GM18867 (cell line): Measurements from ENCODE around the gene ERF.
"Not testable (repeated sequence)": the region's sequence is repeated elsewhere in the genome, so short reads cannot be mapped to it uniquely, and the experiment has no call there.

Experiments used
- ATAC-seq: cut with Tn5 transposase; IDR thresholded peaks from one replicate; pipeline ENCODE4 v1.9.1; 2021; ENCODE audit warnings: mild to moderate bottlenecking, moderate library complexity; ENCODE audit not compliant: unreplicated experiment

ERF gene

DNA sequence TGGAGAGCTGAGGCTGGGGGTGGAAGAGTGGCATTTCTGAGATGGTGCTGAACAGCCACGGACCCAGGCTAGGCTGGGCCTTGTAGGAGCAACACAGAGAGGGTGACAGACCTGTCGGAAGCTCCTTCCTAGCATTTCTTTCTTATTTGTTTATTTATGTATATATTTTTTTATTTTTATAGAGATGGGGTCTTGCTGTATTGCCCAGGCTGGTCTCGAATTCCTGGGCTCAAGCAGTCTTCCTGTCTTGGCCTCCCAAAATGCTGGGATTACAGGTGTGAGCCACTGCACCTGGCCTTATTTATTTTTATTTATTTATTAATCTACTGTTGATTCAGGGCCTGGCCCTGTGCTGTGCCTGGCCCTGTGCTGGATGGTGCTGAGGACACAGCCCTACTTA lies 20.6 kb upstream of the ERF start:
- ATAC-seq: no peak

DNA sequence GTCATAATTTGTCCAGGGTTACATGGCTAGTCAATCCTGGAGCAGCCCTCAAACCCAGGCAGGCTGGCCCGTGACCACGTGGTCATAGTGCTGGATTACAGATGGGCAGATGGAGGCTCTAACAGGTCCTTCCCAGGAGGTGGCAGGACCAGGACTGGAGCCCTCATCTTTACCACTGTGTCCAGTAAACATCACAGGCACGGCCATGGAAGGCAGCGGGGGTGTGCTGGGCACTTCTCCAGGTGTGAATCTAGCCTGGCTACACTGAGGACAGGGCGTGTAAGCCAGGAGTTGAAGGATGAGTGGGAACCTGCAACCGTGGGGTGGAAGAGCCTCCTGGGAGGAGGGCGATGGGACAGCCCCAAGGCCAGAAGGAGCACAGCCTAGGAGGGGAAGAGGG lies 20.2 kb upstream of the ERF start:
- ATAC-seq: no peak

DNA sequence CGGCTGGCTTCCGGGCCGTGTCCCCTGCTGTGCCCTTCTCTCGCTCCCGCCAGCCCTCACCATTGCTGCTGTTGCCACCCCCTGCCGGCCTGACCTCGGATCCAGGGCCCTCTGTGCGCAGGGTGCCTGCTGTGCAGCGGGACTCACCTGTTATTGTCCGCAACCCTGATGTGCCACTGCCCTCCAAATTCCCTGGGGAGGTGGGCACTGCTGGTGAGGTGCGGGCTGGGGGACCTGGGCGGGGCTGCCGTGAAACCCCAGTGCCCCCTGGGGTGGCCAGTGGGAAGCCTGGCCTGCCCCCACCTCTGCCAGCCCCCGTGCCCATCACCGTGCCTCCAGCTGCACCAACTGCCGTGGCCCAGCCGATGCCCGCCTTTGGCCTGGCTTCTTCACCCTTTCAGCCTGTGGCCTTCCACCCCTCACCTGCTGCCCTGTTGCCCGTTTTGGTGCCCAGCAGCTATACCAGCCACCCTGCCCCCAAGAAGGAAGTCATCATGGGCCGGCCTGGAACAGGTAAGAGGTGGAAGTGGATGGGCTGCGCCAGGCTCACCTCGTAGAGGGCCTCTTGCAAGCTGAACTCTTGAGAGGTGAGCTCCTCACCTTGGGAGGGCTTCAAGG lies 19.2 kb upstream of the ERF start:
- ATAC-seq: no peak

DNA sequence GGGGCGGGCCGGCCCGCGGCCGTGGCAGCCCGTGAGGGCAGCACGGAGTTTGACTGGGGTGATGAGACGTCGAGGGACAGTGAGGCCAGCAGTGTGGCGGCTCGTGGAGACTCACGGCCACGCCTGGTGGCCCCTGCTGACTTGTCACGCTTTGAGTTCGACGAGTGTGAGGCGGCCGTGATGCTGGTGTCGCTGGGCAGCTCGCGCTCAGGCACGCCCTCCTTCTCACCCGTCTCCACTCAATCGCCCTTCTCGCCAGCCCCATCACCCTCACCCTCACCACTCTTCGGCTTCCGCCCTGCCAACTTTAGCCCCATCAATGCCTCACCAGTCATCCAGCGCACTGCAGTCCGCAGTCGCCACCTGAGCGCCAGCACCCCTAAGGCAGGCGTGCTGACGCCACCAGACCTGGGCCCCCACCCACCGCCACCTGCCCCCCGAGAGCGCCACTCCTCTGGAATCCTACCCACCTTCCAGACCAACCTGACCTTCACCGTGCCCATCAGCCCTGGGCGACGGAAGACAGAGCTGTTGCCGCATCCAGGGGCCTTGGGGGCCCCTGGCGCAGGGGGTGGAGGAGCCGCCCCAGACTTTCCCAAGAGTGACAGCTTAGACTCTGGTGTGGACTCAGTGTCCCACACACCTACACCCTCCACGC lies 18.6 kb upstream of the ERF start:
- no peak for ATAC-seq

DNA sequence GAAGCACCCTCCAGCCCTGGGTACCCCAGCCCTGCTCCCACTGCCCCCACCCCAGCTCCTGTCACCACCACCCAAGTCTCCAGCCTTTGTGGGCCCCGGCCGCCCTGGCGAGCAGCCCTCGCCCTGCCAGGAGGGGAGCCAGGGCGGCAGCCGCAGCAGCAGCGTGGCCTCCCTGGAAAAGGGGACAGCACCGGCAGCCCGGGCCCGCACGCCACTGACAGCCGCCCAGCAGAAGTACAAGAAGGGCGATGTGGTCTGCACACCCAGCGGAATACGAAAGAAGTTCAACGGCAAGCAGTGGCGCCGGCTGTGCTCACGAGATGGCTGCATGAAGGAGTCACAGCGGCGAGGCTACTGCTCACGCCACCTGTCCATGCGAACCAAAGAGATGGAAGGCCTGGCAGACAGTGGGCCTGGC lies 18.1 kb upstream of the ERF start:
- ATAC-seq: no peak

DNA sequence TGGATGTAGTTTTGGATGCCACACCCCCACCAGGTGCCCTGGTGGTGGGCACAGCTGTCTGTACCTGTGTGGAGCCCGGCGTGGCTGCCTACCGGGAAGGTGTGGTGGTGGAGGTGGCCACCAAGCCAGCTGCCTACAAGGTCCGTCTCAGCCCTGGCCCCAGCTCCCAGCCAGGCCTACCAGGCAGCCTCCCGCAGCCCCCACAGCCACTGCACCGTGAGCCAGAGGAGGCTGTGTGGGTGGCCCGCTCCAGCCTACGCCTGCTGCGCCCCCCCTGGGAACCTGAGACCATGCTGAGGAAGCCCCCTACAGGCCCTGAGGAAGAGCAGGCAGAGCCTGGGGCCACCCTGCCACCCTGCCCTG lies 17.6 kb upstream of the ERF start:
- no peak for ATAC-seq

DNA sequence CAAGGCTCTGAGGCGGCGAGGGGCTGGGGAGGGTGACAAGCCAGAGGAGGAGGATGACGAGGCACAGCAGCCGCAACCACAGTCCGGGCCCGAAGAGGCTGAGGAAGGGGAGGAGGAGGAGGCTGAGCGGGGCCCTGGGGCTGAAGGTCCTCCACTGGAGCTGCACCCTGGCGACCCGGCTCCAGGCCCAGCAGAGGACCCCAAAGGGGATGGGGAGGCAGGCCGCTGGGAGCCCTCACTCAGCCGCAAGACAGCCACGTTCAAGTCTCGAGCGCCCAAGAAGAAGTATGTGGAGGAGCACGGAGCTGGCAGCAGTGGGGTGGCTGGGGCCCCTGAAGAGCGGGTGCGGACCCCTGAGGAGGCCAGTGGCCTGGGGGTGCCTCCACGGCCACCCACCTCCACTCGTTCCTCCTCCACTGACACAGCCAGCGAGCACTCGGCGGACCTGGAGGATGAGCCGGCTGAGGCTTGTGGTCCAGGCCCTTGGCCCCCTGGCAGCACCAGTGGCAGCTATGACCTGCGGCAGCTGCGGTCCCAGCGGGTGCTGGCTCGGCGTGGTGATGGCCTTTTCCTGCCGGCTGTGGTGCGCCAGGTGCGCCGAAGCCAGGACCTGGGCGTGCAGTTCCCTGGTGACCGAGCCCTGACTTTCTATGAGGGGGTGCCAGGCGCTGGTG lies 17.1 kb upstream of the ERF start:
- no peak for ATAC-seq

DNA sequence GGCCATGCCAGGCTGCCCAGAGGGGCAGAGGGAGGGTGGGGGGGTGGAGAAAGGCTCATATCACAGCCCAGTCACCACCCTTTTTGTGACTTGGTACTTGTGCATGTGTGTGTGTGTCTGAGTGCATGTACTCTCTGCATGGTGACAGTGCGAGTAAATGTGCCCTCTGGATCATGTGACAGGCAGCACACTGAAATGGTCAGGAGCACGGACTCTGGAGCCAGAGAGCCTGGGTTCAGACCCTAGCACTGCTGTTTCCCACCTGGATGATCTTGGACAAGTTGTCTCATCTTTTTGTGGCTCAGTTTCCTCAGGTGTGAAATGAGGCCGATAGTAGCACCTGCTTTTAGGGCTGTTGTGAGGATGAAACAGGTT lies 16.1 kb upstream of the ERF start:
- ATAC-seq: no peak

DNA sequence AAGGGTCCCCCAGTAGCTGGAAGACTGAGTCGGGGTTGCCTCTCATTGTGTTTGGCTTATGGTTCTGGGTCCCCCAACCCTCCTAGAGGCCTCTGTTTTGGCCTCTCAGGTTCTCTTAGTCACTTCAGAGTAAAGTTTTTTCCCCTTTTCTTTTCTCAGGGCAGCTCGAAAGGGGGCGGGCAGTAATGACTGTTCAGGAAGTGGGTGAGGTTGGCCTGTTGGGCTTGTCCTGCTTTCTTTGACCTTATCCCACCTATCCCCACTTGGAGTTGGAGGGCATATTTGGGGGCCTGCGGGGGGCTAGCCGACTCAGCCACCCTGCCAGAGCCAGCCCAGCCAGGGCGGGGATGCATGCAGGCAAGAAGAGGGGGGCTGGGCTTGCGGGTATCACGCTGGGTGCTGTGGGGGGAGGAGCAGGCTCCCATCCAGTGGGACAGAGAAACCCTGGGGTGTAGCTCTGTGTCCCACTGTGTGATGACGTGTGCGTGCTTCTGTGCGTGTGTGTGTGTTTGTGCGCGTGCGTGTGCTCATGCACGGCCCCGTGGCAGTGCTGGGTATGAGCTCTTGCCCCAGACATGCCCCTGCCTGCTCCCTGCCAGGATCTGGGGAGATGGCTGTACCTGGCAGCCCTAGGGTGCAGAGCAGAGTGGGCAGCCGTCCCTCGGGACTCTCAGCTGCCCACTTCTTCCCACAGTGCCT lies 15.6 kb upstream of the ERF start:
- ATAC-seq: no peak

DNA sequence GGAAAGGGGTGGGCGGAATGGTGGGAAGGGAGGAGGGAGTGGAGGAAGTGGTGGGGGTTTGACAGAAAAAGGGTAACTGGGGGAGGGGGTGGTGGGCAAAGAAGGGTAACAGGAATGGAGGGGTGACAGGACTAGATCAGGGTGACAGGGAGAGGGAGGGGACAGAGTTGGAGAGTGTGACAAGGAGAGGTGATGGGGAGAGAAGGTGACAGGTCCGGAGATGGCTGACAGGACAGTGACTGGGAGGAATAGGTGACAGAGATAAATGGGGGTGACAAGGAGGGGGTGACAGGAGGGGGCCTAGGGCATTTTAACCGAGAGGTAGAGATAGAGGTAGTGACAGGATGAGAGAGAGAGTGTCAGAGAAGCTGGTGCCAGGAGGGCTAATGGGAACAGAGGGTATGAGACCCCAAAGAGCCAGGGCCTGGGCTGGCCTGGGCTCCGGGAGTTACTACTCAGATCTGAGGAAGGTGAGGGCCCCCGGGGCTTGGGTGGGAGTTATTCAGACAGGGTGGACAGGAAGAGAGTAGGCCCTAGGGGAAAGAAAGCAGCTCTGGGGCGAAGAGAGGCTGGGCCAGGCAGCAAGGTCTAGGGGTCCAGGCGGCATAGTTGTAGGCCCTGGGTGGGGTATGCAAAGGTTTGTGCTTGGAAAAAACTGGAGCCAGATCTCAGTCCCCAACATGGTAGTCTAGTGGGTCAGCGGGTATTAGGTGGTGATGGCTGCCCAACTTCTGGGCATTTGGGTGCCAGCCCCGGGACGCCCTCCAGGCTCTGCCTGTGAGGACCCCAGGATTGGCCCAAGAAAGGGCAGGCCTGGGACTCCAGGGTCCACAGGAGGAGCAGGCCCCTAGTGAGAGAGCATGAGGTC lies 14.8 kb upstream of the ERF start:
- ATAC-seq: no peak

DNA sequence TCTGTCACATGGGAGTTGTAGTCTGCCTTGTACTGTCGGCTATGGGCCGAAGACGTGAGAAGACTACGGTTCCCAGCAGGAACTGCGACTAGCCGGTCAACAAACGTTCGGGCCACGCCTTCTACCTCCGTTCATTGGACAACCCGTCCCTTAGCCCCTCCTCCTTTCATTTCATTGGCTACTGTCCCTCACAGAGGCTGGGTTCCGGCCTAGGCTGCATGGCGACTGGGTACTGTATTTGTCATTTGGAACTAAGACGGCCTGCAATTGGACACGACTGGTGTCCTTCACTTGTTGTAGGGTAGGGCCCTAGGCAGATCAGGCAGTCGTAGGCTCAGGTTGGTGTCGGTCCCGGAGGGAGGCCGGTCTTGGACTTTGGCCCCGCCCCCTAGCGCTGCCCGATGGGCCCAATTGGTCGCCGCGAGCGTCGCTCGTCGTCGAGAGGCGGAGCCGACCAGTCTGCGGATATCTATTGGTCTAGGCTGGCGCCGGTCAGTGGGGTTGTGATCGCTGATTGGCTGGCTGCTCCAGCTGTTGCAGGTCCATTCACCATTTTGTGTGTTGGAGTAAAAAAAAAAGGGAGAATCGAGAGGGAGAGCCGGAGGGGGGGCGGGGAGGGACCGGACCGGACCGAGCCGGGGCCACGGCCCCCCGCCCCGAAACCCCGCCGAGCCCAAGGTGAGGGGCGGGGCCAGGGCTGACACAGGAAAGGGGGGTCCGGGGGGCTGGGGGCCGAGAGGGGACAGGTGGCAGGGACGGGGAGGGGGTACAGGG lies 14.0 kb upstream of the ERF start, which contains the start of gene CIC:
Gene CIC (plus strand): TSS at position 549 of the 774 bp plus-strand sequence. CDS start 2,532 bp downstream, outside the sequence.
- peak; percentile 78 for ATAC-seq

DNA sequence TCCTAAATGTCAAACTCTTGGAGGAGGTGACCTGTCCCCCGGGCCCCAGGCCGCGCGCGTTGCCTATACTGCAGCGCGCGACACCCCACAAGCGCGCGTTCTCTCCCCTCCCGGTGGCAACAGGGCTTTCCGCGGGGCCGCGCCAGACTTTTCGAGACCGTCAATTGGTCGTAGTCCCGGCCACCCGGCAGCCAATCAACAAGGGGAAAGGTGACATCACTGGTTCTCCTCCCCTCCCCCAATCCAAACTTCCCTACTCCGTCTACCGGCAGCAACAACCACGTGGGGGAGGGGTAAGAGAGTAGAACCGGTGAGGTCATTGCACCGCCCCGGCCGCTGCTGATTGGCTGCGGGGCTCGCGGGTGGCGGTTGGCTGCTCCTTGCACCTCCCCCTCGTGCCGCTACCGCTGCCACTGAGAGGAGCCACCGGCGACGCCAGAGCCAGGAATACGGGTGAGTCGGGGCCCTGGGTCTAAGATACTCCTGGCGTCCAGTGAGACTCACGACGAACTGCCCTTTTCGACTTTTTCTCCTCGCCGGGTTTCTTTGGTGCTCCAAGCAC lies 13.3 kb upstream of the ERF start:
- peak; percentile 57 for ATAC-seq

DNA sequence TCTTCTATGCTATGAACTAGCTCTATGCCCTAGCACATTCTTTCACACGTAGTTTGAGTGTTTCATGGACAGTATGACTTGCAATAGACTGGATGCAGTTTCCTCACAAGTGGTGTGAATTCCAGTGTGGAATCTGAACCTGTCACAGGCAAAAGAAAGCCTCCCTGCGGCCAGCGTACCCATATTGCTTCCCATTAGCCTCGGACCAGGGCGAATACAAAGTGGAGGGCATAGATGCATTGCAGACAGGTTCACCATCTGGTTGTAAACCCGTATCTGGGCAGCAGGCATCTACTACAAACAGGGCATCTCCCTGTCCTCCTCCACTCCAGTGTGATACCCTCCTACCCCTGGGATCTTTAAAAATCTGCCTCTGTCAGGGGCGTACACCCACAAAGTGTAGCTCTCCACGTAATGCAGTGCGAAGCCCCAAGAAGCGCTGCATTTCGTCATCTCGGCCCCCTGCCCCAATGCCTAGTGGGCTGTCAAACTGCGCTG lies 12.8 kb upstream of the ERF start:
- ATAC-seq: no peak

DNA sequence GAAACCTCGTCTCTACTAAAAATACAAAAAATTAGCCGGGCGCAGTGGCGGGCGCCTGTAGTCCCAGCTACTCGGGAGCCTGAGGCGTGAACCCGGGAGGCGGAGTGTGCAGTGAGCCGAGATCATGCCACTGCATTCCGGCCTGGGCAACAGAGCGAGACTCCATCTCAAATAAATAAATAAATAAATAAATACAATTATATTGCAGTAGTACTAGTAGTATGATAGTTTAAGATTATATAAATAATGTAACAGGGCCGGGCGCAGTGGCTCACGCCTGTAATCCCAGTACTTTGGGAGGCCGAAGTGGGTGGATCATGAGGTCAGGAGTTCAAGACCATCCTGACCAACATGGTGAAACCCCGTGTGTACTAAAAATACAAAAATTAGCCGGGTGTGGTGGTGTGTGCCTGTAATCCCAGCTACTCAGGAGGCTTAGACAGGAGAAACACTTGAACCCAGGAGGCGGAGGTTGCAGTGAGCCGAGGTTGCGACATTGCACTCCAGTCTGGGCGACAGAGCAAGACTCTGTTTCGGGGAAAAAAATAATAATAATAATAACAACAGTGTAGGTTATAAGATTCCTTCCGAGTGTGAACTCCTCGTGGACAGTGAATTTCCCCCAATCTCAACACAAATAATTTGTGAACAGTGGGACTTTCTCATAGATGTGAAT lies 12.1 kb upstream of the ERF start:
- ATAC-seq: not testable (repeated sequence)

DNA sequence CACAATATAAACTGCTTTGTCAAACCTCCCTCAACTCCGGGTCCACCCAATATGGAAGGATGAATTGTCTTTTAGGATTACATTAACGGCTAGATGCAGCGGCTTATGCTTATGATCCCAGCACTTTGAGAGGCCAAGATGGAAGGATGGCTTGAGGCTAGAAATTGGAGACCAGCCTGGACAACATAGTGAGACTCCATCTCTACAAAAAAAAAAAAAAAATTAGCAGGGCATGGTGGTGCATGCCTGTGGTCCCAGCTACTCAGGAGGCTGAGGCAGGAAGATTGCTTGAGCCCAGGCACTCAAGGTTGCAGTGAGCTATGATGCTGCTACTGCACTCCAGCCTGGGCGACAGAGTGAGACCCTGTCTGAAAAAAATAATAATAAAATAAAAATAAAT lies 11.2 kb upstream of the ERF start:
- not testable (repeated sequence) for ATAC-seq

DNA sequence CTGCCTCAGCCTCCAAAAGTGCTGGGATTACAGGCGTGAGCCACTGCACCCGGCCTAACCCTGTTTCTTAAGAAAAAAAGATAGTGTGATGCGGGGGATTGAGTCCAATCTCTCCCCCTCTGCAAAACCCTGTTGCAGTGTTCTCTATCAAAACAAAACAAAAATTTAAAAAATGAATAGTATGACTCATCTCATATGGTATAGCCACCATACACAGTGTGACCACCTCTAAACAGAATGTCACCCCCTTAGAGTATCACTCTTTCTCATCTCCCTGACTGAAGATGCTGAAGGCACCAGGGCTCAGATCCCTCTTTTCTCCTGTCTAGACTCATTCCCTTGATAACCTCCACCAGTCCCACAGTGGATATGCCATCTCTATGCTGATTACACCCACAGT lies 6.8 kb upstream of the ERF start:
- no peak for ATAC-seq

DNA sequence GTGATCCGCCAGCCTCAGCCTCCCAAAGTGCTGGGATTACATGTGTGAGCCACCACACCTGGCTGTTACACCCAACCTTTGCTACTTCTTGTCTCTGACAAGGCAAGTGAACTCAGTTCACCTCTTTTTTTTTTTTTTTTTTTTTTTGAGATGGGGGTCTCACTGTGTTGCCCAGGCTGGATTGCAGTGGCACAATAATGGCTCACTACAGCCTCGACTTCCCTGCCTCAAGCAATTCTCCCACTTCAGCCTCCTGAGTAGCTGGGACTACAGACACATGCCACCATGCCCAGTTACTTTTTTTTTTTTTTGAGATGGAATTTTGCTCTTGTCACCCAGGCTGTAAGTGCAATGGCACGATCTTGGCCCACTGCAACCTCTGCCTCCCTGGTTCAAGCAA lies 2.9 kb upstream of the ERF start:
- not testable (repeated sequence) for ATAC-seq

DNA sequence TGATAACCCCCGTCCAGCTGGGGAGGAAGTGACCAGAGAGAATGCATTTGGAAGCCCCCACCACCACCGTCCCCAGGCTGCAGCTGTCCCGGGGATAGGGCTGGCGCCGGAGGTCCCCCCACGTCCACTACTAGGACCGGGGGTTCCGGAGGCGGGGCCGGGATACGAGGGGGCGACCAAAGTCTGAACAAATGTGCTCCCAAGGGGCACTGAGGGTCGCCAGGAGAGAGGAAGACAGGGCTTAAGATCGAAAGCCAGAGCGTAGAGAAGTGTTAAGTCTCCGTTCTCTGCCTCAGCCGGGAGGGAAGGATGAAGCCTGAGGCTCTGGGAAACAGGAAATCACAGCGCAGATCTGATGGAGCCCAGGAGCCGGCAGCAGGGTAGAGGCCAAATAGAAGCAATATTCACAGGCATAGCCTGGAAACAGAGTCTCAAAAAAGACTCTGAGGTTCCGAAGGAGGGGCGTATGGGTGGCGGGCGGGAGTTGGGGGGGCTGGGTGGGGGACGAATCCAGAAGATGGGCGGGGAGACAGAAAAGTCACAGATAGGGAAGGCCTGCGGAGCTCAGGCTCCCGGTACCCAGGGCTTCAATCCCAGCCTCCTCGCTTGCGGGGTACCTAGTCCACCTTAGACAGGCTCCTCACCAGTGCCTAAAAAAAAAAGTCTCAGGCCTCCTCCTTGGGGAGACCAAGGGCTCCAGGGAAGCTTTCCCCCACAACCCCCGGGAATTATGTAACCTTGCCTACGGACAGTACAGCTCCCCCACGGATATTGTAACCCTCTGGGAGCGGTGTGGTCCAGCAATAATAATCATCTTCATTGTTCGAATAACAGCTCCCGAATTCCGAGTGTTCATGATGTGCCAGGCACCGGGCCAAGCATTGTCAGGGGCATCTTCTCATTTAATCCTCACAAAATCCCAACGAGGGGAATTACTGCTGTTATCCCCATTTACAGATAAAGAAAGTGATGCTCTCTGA lies 1.1 kb upstream of the ERF start:
- ATAC-seq: no peak
